Measurements from ENCODE around the gene ATP11A.

DNA sequence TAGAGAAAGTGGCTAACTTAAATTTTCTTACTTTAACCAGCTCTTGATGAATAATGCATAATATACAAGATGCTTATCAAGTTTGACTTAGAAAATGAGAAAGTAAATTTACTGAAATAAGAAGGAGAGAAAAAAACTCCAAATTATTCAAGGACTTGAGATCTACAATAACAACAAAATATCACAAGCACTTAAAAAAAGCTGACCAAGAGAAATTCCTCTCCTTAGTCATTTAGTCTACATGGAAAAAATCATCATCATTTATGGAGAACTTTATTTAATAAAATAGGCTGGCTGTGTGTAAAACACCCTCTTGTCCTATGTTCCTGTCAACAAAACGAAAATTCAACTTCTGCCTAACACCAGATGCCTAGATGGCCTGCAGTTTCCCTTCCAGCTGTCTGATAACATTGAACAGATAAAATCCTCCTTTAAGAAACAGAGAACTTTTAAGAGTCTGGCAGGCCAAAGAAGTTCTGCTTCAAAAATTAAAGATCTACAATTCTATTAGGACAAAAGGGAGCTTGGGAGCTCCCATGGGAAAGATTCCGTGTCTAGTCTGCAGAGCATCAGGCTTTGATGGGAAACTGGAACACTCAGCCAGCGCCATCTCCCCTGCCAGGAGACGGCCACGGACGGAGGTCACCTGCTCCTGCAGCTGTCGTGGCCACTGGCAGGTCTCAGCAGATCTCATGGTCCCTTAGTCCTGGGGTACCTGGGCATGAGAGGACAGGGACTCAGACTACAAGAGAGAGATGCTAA, 37.9 kb upstream of the ATP11A start:
- TF ChIP-seq, protein P1, sequence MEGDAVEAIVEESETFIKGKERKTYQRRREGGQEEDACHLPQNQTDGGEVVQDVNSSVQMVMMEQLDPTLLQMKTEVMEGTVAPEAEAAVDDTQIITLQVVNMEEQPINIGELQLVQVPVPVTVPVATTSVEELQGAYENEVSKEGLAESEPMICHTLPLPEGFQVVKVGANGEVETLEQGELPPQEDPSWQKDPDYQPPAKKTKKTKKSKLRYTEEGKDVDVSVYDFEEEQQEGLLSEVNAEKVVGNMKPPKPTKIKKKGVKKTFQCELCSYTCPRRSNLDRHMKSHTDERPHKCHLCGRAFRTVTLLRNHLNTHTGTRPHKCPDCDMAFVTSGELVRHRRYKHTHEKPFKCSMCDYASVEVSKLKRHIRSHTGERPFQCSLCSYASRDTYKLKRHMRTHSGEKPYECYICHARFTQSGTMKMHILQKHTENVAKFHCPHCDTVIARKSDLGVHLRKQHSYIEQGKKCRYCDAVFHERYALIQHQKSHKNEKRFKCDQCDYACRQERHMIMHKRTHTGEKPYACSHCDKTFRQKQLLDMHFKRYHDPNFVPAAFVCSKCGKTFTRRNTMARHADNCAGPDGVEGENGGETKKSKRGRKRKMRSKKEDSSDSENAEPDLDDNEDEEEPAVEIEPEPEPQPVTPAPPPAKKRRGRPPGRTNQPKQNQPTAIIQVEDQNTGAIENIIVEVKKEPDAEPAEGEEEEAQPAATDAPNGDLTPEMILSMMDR (IDR thresholded peaks at IDR 0.05; ENCODE audit: low read depth, low read length) = no peak
- no peak for TF ChIP-seq EZH2phosphoT487 (IDR thresholded peaks at IDR 0.05; ENCODE audit: low read depth)
